Endometrium (tissue), 2 donors: ENCODE data around the gene CCDC197.

ENCODE experiments used
- FAIRE-seq: peaks from 2 replicates; lab custom pipeline; 2012; peaks lifted over from hg19 to GRCh38; lab: Jason Lieb, UNC
- donor health status: control.
- donor health status: control.

Gene CCDC197

GRCh38 chr14:94043756-94044475 is 46.8 kb downstream of the CCDC197 start:
- FAIRE-seq = no peak

- no peak for FAIRE-seq
These were observed 47.5 kb downstream of the CCDC197 start for GRCh38 chr14:94044476-94045091.

DNA sequence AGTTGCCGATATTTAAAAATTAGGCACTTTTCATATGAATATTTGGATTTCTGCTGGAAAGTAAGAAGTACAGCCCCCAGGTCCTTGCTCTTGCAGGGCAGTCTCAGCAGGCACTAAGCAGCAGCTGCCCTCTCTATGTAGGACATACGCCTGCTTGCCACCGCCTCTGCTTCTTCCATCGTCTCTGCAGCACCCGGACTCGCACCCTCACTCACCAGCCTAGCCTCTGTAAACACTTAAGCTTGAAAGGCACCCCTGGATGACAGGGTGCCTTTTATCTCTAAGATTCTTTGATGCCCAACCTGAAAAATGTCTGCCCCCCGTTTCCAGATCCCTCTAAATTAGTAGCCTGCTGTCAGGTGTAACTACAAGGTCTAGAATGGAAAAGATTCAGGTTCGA is 48.0 kb downstream of the CCDC197 start:
- FAIRE-seq = no peak

- FAIRE-seq = no peak
These were observed 48.7 kb downstream of the CCDC197 start for GRCh38 chr14:94045563-94046345.

DNA sequence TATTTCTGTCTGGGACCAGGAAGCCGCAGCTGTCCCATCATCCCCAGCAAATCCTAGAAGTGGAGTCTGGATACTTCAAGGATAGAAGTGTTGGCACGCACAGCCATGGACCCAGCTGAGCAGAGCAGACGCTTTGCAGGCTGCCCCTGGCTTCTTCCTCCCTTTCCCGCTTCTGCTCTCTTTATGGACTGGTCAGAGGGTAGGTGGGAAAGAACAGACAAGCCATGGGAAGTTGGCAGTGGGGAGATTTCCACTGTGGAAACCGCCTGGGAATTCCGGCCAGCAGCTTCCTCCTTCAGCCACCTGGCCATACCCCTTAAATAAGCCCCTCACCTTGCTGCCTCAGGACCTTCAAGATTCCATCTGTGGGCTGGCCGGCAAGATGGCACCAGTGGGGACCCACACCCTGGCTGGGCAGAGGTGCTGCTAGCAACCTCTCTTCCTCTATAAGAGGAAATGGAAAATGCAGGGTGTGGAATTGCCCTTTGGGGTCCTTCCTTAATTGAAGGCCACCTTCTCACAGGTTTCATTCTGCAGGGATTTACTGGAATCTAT is 49.7 kb downstream of the CCDC197 start:
- no peak for FAIRE-seq

DNA sequence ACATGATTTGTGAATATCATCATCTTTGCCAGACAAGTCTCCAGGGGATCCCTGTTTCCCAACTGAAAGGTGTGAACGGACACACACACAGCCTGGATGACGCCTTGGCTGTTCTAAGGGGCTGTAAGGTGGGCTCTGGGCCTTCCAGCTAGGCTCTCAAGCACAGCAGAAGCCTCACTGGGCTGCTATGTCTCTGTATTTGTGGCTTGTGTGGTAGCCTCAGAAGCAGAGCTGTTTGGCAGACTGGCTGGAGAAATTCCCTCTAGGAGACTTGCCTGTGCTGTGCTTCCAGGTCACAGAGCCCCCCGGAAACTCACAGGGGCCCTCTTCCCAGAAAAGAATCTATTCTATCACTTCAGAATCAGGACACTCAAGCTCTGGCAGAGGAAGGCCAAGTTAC is 50.5 kb downstream of the CCDC197 start:
- FAIRE-seq = no peak

DNA sequence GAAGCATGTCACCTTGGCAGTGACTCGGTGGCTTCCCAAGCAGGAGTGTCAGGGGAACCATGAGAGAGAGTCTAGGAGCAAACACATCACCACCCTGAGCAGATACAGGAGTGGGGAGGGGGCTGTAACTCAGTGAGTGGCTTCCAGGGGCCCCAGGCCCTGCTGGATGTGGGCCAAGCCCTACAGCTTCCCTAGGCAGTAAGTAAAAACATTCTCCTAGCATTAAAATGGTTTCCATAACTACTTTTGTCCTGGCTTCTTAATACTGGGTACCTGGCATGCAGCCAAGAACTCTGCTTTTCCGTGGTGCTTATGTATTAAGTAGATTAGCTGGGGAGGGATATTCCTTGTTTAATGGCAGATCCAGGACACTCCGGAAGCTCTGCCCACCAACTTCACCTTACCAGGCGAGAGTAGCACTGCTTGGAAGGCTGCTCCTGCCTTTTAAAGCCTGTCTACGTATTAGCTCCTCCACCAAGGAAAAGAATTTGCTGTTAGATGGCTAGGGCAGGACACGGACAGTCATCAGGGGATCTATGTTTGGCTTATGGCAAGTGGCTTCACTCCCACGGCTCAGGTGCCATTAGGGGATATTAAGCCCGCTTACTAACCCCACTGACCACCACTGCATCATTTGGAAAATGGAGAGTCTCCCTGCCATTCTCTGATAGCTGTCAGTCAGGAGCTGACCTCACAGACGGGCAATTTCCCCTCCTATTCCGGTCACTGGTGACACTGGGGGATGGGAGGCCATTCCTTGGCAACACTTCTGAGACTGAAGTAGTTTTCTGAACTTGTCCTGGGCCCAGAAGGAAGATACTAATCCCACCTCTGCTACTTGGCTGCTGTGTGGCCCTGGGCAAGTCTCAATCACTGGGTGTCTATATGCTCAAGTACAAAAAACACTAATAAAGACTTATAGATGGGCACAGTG is 51.9 kb downstream of the CCDC197 start:
- FAIRE-seq = no peak

DNA sequence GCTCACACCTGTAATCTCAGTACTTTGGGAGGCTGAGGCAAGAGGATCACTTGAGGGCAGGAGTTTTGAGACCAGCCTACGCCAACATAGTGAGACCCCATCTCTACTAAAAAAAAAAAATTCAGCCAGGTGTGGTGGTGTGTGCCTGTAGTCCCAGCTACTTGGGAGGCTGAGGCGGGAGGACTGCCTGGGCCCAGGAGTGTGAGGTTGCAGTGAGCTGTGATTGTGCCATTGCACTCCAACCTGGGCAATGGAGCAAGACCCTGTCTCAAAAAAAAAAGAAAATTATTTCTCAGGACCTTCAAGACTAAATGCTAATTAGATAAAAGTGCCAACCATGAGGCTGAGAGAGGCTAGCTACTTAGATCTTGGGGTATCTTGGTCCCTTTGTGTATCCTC is 52.5 kb downstream of the CCDC197 start:
- no peak for FAIRE-seq

- FAIRE-seq = no peak
These were observed 53.3 kb downstream of the CCDC197 start for GRCh38 chr14:94050231-94050880.

GRCh38 chr14:94051115-94051514 is 54.0 kb downstream of the CCDC197 start:
- no peak for FAIRE-seq

GRCh38 chr14:94051779-94052178 is 54.7 kb downstream of the CCDC197 start:
- no peak for FAIRE-seq

DNA sequence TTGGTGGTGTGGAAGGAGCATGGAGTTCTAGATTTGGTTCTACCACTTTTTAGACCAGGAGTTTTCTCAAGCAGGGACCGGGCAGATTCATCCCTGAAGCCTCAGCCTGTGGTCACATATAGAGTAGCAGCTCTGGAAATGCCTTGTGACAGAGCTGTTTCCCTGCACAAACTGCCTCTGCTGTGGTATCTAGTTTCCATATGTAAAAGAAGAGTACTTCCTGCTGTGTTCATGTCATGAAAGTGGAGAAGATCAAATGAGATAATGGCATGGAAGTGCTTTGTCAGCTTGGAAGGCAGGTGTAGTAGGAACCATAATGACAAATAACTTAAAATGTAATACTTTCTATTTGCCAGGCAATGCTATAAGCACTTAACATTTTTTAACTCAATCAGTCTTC is 55.1 kb downstream of the CCDC197 start:
- no peak for FAIRE-seq

DNA sequence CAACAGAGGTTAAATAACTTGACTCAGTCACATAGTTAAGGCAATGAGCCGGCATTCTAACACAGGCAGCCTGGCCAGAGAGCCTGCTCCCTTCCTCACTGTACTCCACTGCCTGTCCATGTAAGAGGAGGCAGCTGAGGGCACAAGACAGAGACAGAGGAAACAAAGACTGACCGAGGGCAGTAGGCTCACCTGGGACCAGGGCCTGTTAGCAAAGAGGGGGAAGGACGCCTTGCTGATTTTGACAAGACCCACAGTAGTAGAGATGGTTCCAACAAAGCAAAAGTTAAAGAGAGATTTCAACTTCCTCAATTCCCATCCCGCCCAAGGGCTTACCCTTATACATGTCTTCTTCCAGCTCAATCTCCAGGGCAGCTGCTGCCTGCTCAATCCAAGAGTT is 55.6 kb downstream of the CCDC197 start:
- no peak for FAIRE-seq

DNA sequence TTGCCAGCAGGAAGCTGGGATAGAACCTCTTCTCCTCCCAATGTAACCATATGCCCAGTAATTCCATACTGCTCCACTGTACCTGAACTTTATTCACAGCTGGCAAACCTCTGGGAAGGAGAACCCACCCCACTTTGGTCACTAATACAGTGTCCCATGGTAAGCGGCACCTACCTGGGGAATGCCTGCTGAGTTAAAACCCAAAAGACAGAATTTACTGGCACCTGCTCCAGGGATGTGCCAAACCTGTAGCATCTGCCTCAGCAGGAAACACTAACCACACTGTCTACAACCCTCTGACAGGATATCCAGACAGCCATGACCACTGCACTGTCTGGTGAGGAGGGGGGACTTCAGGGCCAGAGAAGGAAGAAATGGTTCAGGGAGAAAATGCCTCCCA is 57.3 kb downstream of the CCDC197 start:
- FAIRE-seq = no peak

DNA sequence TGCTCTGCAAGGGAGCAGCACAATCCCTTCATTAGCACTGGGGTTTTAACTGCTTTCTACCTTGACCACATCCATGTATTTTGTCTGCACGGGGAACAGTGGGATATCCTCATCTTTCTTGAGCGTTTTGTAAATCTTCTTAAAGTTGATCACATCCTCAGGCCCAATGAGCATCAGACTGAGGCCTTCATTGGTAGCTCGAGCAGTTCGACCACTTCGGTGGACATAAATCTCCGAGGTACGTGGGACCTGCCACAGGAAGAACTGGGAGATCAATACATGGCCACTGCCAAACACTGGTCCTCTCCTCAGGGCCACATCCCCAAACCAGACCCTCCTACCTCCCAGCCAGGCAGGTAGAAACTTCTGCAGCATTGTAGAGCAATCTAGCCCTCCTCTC is 57.8 kb downstream of the CCDC197 start:
- FAIRE-seq = no peak

DNA sequence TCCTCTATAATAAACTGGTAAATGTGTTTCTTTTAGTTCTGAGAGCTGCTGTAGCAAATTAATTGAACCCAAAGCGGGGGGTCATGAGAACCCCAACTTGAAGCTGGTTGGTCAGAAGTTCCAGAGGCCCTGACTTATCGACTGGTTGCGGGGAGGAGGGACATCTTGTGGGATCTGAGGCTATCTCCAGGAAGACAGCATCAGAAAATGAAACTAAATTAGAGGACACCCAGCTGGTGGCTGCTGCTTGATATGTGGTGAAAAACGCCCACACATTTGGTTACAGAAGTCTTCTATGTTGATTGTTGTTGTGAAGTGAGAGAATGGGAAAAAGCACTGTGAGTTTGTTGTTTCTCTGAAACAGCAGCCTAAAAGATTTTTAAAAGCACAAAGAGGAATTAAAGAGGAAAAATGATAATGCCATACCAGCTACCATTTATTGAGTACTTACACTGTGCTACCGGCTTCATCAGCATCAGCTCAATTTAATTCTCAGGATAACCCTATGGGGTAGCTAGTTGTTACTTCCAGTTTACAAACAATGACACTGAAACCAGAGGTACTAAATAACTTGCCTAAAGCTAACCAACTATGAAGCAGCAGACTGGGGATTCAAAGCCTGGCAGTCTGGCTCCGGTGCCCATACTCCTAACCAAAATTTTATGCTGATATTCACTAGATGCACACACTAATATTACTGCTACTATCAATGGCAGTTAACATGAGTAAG is 59.6 kb downstream of the CCDC197 start:
- no peak for FAIRE-seq

- no peak for FAIRE-seq
These were observed 61.1 kb downstream of the CCDC197 start for GRCh38 chr14:94058128-94058673.
